Transverse colon (tissue), 4 donors: Measurements from ENCODE around the gene PALLD.

Experiments
- EP300 ChIP-seq: sonication (generic); formaldehyde crosslinking; IDR thresholded peaks from one replicate; pipeline ENCODE4 v1.6.1; 2017; ENCODE audit warnings: antibody characterized with exemption, low read depth
- POLR2A ChIP-seq: fragments of 450-650 bp; IDR thresholded peaks from one replicate; pipeline ENCODE4 v1.6.1; 2016; ENCODE audit warnings: antibody characterized with exemption, mild to moderate bottlenecking, moderate library complexity
- POLR2AphosphoS5 ChIP-seq, 3 donors: sonication (generic); formaldehyde crosslinking; IDR thresholded peaks; one replicate each; pipeline ENCODE4 v1.6.1; 2016; ENCODE audit warnings: antibody characterized with exemption in 3 of 3
- TF ChIP-seq, protein P1 (sequence below), 5 experiments: fragments of 200-600 bp in 3 of 5; fragments of 450-650 bp in 2 of 5; sonication (generic) in 3 of 5; IDR thresholded peaks; 1 replicate in 2 of 5; 2 replicates in 3 of 5; pipeline ENCODE4 v1.5.1; 2016 to 2017; ENCODE audit warnings: antibody characterized with exemption in 5 of 5, inconsistent platforms in 3 of 5, mild to moderate bottlenecking in 2 of 5, moderate library complexity in 1 of 5

DNA sequence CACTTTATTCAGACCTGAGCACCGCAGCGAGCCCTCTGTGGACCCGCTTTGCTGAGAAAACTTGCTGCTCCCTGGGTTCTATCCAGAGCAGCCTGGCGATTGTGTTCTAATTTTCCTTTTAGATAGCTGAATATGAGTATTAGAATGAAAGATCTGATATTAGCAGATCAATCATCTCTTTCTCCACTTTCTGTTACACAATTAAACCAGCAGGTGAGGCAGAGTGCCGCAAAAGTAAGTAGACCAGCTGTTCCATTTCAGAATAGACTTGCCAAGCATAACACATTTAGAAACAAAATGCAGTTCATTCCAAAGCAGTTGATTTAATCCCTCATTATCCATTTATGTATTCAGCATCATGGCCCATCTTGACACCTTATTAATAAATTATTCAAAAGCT is 58.6 kb downstream of the PALLD start:
- no peak for TF ChIP-seq POLR2AphosphoS5 (IDR thresholded peaks at IDR 0.05)
- TF ChIP-seq, protein P1, sequence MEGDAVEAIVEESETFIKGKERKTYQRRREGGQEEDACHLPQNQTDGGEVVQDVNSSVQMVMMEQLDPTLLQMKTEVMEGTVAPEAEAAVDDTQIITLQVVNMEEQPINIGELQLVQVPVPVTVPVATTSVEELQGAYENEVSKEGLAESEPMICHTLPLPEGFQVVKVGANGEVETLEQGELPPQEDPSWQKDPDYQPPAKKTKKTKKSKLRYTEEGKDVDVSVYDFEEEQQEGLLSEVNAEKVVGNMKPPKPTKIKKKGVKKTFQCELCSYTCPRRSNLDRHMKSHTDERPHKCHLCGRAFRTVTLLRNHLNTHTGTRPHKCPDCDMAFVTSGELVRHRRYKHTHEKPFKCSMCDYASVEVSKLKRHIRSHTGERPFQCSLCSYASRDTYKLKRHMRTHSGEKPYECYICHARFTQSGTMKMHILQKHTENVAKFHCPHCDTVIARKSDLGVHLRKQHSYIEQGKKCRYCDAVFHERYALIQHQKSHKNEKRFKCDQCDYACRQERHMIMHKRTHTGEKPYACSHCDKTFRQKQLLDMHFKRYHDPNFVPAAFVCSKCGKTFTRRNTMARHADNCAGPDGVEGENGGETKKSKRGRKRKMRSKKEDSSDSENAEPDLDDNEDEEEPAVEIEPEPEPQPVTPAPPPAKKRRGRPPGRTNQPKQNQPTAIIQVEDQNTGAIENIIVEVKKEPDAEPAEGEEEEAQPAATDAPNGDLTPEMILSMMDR (IDR thresholded peaks at IDR 0.05), result no peak
- TF ChIP-seq POLR2A, result no peak
- no peak for TF ChIP-seq EP300
